Psoas muscle (tissue), 8 donors: ENCODE data around the gene RCOR2. TPM values are rescaled to one million over a fixed set of nuclear protein-coding genes. Genes with fewer than 3 reads are reported as not detected.
A peak's percentile ranks its signal among the peaks of the same experiment; 100 is the strongest.
"Not testable (repeated sequence)": the region's sequence is repeated elsewhere in the genome, so short reads cannot be mapped to it uniquely, and the experiment has no call there.

Experiments
- ATAC-seq, 4 donors: fragments of 200-7000 bp; cut with Tn5 transposase; one replicate each; pipeline ENCODE4 v1.9.1; 2020; ENCODE audit warnings: moderate library complexity in 3 of 4, mild to moderate bottlenecking in 2 of 4
- DNase-seq, 2 donors: peaks; one replicate each; pipeline ENCODE4 v3.0.0-alpha.2; 2020
- H3K27ac ChIP-seq: fragments of 200-600 bp; one replicate; pipeline ENCODE4 v1.8.0; 2022
- H3K27me3 ChIP-seq, 3 donors: fragments of 200-600 bp in 1 of 3; one replicate each; pipeline versions ENCODE4 v1.6.1 to v1.8.0; 2013 to 2022; ENCODE audit warnings: low read length in 2 of 3, mild to moderate bottlenecking in 2 of 3, moderate library complexity in 1 of 3; ENCODE audit not compliant: insufficient read depth in 3 of 3
- H3K36me3 ChIP-seq, 2 donors: fragments of 200-600 bp in 1 of 2; one replicate each; pipeline versions ENCODE4 v1.6.1 to v1.8.0; 2013 to 2022; ENCODE audit warnings: low read depth in 1 of 2, mild to moderate bottlenecking in 1 of 2, moderate library complexity in 1 of 2; ENCODE audit not compliant: insufficient read depth in 1 of 2
- H3K4me1 ChIP-seq: fragments of 200-600 bp; one replicate; pipeline ENCODE4 v1.8.0; 2022
- H3K4me3 ChIP-seq: fragments of 200-600 bp; one replicate; pipeline ENCODE4 v1.8.0; 2022; ENCODE audit warnings: mild to moderate bottlenecking
- H3K9me3 ChIP-seq: fragments of 200-600 bp; one replicate; pipeline ENCODE4 v1.8.0; 2022
- CTCF ChIP-seq: fragments of 200-600 bp; IDR thresholded peaks from one replicate; pipeline ENCODE4 v1.8.0; 2022; ENCODE audit warnings: antibody characterized with exemption
- WGBS, 3 donors: extraction: QIAGEN DNeasy Blood & Tissue Kit; methylation state at CpG; one replicate each; pipeline versions ENCODE4 v1.1.6 to v1.1.7; 2013; 5-methylcytosine and 5-hydroxymethylcytosine counted together
- intact Hi-C, 2 donors: fragments of 100-400 bp; cut with DNase I; formaldehyde crosslinking; loops; one replicate each; pipeline versions ENCODE4 v1.11.0 to v1.14.2; 2022
- long read RNA-seq, 2 donors: library from polyadenylated mRNA; unstranded; transcript quantifications; one replicate each; pipeline ENCODE4 v2.0.0, GENCODE V29; 2021
- polyA plus RNA-seq, 3 donors: library from polyadenylated mRNA; stranded (reverse); fragments of 200-250 nt; gene quantifications; one replicate each; pipeline ENCODE4 v1.2.3, GENCODE V29; 2013
- total RNA-seq, 4 donors: library from RNA; stranded (reverse); fragmentation: NEBNext Ultra II Directional in 2 of 4; extraction: Animal tissue kit (Norgen Biotek cat#: 25700) in 2 of 4; gene quantifications; one replicate each; pipeline versions ENCODE4 v1.2.1 to v1.2.4, GENCODE V29; 2021 to 2023
- donor health status: healthy with polysubstance abuse.
- donor health status: DM: no; HTN: no; CAD: no; lungs with moderate emphysema.
- donor health status: Bipolar disorder and iron deficiency.
- donor health status: healthy.
- donor health status: DM: yes; HTN: yes; CAD: no.
- donor health status: DM: no; HTN: no; CAD: no.
- donor health status: DM: no; HTN: no; CAD: no.
- donor health status: DM: yes; HTN: yes; CAD: no.

The RCOR2 gene
- total RNA-seq = 1 to 10 TPM in 1 of 4 donors, under 1 TPM in 3; 0.25 to 2.1 (median 0.47) TPM
- under 1 TPM; 0.07 to 0.91 (median 0.77) TPM for polyA plus RNA-seq
- long read RNA-seq, donor 1 = 0 reads
- long read RNA-seq, donor 2 = 0 reads

- H3K36me3 ChIP-seq = no peaks in the 10 kb centered on the region
- peak; percentile 48 to 71 (median 68) for ATAC-seq
- peak within 1 kb of the TSS; percentile 85 for H3K27ac ChIP-seq
- peak within 1 kb of the TSS; percentile 73 for H3K4me3 ChIP-seq
- intact Hi-C loops = loop anchor here in 1 of 2 donors (5.0 kb wide), 1 partner anchor 45 kb away; no protein-coding TSS in a partner anchor
- peak; percentile 80 to 88 for DNase-seq
- peaks cover 33% of the 10 kb centered on the region for H3K4me1 ChIP-seq
- no peak for TF ChIP-seq CTCF
- 1 to 2% (median 1%) methylated on average over 27 to 85 of the region's 85 CpGs for WGBS, 3 donors
- no peaks in the 10 kb centered on the region for H3K9me3 ChIP-seq
- H3K27me3 ChIP-seq = no peaks in the 10 kb centered on the region
Measured at GRCh38 chr11:63916837-63917691, at the start of gene RCOR2. TSS of gene RCOR2 (minus strand) at chr11:63917164. CDS start at chr11:63916456, 708 bp downstream.

- ATAC-seq (no peak), DNase-seq (no peak)
- Histone ChIP-seq H3K4me3 (no peak overlapping the region), H3K4me1 (no peaks in the 10 kb centered on the region), H3K9me3 (no peaks in the 10 kb centered on the region), H3K27ac (no peak overlapping the region), H3K27me3 (peaks cover 0 to under 1% (median 0%) of the 10 kb centered on the region in 3 donors), H3K36me3 (no peaks in the 10 kb centered on the region)
- 97 to 100% (median 97%) methylated on average over 1 of the region's 1 CpG for WGBS, 3 donors
- intact Hi-C loops = no loop called here
- TF ChIP-seq CTCF = no peak
Measured at GRCh38 chr11:63966444-63966843, 49.5 kb upstream of the RCOR2 start.

GRCh38 chr11:63963895-63964294 lies 46.9 kb upstream of the RCOR2 start:
- 93 to 96% (median 95%) methylated on average over 4 of the region's 4 CpGs for WGBS, 3 donors

GRCh38 chr11:63961608-63962412 lies 44.8 kb upstream of the RCOR2 start:
- ATAC-seq (peak; percentile 30 to 62 (median 52)), DNase-seq (peak; percentile 43 to 77)
- no peaks in the 10 kb centered on the region for H3K4me1 ChIP-seq
- no peak for TF ChIP-seq CTCF
- WGBS, 3 donors = 19 to 27% (median 22%) methylated on average over 19 of the region's 19 CpGs
- H3K36me3 ChIP-seq = no peaks in the 10 kb centered on the region
- H3K4me3 ChIP-seq = no peak overlapping the region
- H3K9me3 ChIP-seq = no peaks in the 10 kb centered on the region
- intact Hi-C loops = no loop called here
- no peaks in the 10 kb centered on the region for H3K27me3 ChIP-seq
- no peak overlapping the region for H3K27ac ChIP-seq

More at GRCh38 chr11:63963895-63964294, 46.9 kb upstream of the RCOR2 start:
- H3K36me3 ChIP-seq, H3K27ac ChIP-seq, H3K4me3 ChIP-seq, H3K27me3 ChIP-seq, intact Hi-C loops, ATAC-seq, H3K9me3 ChIP-seq, H3K4me1 ChIP-seq, DNase-seq: not testable (repeated sequence)

- no peak for TF ChIP-seq CTCF
- Histone ChIP-seq H3K36me3 (peaks cover 3 to 35% of the 10 kb centered on the region in 2 donors), H3K4me1 (no peaks in the 10 kb centered on the region), H3K4me3 (no peak overlapping the region), H3K9me3 (no peaks in the 10 kb centered on the region), H3K27me3 (no peaks in the 10 kb centered on the region), H3K27ac (no peak overlapping the region)
- ATAC-seq (no peak), DNase-seq (no peak)
- 86 to 90% (median 88%) methylated on average over 5 of the region's 5 CpGs for WGBS, 3 donors
- intact Hi-C loops = no loop called here
Measured at GRCh38 chr11:63958008-63958407, 41.0 kb upstream of the RCOR2 start.
